HepG2 (cell line): ENCODE measurements around the gene ASXL1. TPM values are rescaled to one million over a fixed set of nuclear protein-coding genes. Genes with fewer than 3 reads are reported as not detected.

ENCODE experiments used
- ATAC-seq: fragments of 200-7000 bp; cut with Tn5 transposase; 3 replicates; pipeline ENCODE4 v1.9.1; 2020; ENCODE audit warnings: mild to moderate bottlenecking, moderate library complexity
- BruUV-seq: library from RNA; stranded (reverse); fragments of 400-500 nt; replicated peaks from 2 replicates; lab custom pipeline; 2021; lab: Mats Ljungman, UMichigan
- CTCF ChIA-PET: fragments of 300-600 bp; formaldehyde crosslinking; extraction: SDS; loops from one replicate; lab custom pipeline; 2021; ENCODE audit warnings: low total read pairs, inconsistent platforms, low intra/inter-chr PET ratio; lab: Yijun Ruan, JAX
- POLR2A ChIA-PET: fragments of 350-600 bp; sonication (Branson Sonifier 250); formaldehyde crosslinking; loops from one replicate; lab custom pipeline; 2020; ENCODE audit warnings: antibody characterized with exemption, inconsistent platforms; lab: Yijun Ruan, JAX
- DNase-seq: peaks from one replicate; pipeline ENCODE4 v3.0.0-alpha.2; 2015; ENCODE audit warnings: low spot score
- FAIRE-seq: peaks from 3 replicates; lab custom pipeline; 2011; peaks lifted over from hg19 to GRCh38; lab: Jason Lieb, UNC
- H2AFZ ChIP-seq: one replicate; pipeline ENCODE4 v1.6.1; 2011; ENCODE audit warnings: low read length, inconsistent platforms
- H3K27ac ChIP-seq: fragments of 300-600 bp; 3 replicates; pipeline ENCODE4 v1.8.0; 2011; ENCODE audit warnings: mixed run types, mild to moderate bottlenecking, mixed read lengths, low read length, inconsistent platforms; ENCODE audit not compliant: insufficient read depth; ENCODE audit errors: extremely low read length
- H3K27me3 ChIP-seq, 2 experiments: fragments of 200-600 bp in 1 of 2; 2 replicates in 1 of 2; 3 replicates in 1 of 2; pipeline versions ENCODE4 v1.6.0 to v1.8.0; 2011; ENCODE audit warnings: low read length in 2 of 2, mild to moderate bottlenecking in 2 of 2, moderate library complexity in 2 of 2, inconsistent platforms in 1 of 2; ENCODE audit not compliant: insufficient read depth in 2 of 2, control insufficient read depth in 1 of 2
- H3K36me3 ChIP-seq, 2 experiments: fragments of 200-600 bp in 1 of 2; replicated peaks in 1 of 2; 2 replicates in 1 of 2; 3 replicates in 1 of 2; pipeline versions ENCODE4 v1.5.1 to v1.8.0; 2011; ENCODE audit warnings: low read length in 2 of 2, inconsistent platforms in 1 of 2; ENCODE audit not compliant: insufficient read depth in 2 of 2, control insufficient read depth in 1 of 2
- H3K4me1 ChIP-seq: 2 replicates; pipeline ENCODE4 v1.5.1; 2012; ENCODE audit warnings: low read length, inconsistent platforms; ENCODE audit not compliant: insufficient read depth
- H3K4me2 ChIP-seq: 2 replicates; pipeline ENCODE4 v1.6.0; 2011; ENCODE audit warnings: low read depth, low read length, inconsistent platforms
- H3K4me3 ChIP-seq, 3 experiments: fragments of 200-600 bp in 1 of 3; sonication (generic), shearing (Covaris generic) in 1 of 3; replicated peaks in 1 of 3; 2 replicates each; pipeline ENCODE4 v1.5.1; 2011 to 2016; ENCODE audit warnings: low read length in 3 of 3, inconsistent platforms in 2 of 3, low read depth in 2 of 3, mild to moderate bottlenecking in 2 of 3, control low read depth in 1 of 3, mixed read lengths in 1 of 3; ENCODE audit not compliant: insufficient read depth in 1 of 3
- H3K79me2 ChIP-seq: one replicate; pipeline ENCODE4 v1.6.1; 2011; ENCODE audit warnings: low read length, inconsistent platforms; ENCODE audit not compliant: insufficient read depth
- H3K9ac ChIP-seq: 2 replicates; pipeline ENCODE4 v1.6.0; 2011; ENCODE audit warnings: mild to moderate bottlenecking, low read depth, low read length, inconsistent platforms; ENCODE audit not compliant: insufficient read depth
- H3K9me3 ChIP-seq: 2 replicates; pipeline ENCODE4 v1.5.1; 2012; ENCODE audit warnings: mild to moderate bottlenecking, low read length
- H4K20me1 ChIP-seq: 2 replicates; pipeline ENCODE4 v1.6.0; 2011; ENCODE audit warnings: inconsistent platforms, mild to moderate bottlenecking, low read length, moderate library complexity; ENCODE audit not compliant: insufficient read depth
- FOXJ3 ChIP-seq: sonication (generic); formaldehyde crosslinking; IDR thresholded peaks from 2 replicates; pipeline ENCODE4 v1.4.0; 2020; ENCODE audit warnings: missing genetic modification reagents, mild to moderate bottlenecking, borderline replicate concordance
- HDAC6 ChIP-seq: fragments of 200-600 bp; sonication (generic); IDR thresholded peaks from 2 replicates; pipeline ENCODE4 v1.7.0; 2017; ENCODE audit warnings: mild to moderate bottlenecking, antibody characterized with exemption, low read length, low read depth
- NR2F1 ChIP-seq, 2 experiments: fragments of 450-650 bp in 1 of 2; formaldehyde crosslinking in 1 of 2; IDR thresholded peaks; 2 replicates each; pipeline versions ENCODE4 v1.5.0 to v1.6.1; 2016 to 2020; ENCODE audit warnings: mild to moderate bottlenecking in 1 of 2, missing compliant biosample characterization in 1 of 2, missing genetic modification reagents in 1 of 2, moderate library complexity in 1 of 2
- SALL1 ChIP-seq: sonication (generic); formaldehyde crosslinking; IDR thresholded peaks from 2 replicates; pipeline ENCODE4 v1.8.0; 2022; ENCODE audit warnings: mild to moderate bottlenecking, missing genetic modification reagents
- SOX13 ChIP-seq, 3 experiments: fragments of 450-650 bp in 1 of 3; sonication (generic) in 1 of 3; formaldehyde crosslinking in 1 of 3; IDR thresholded peaks in 2 of 3; conservative IDR thresholded peaks in 1 of 3; 2 replicates each; pipeline versions ENCODE4 v1.5.0 to v1.6.1; 2016 to 2020; ENCODE audit warnings: antibody characterized with exemption in 1 of 3, mild to moderate bottlenecking in 1 of 3, missing compliant biosample characterization in 1 of 3, missing genetic modification reagents in 1 of 3, moderate library complexity in 1 of 3
- TBL1XR1 ChIP-seq: fragments of 150-350 bp; IDR thresholded peaks from 2 replicates; pipeline ENCODE4 v1.6.1; 2014; ENCODE audit warnings: borderline replicate concordance, low read length; ENCODE audit not compliant: partially characterized antibody
- WGBS: methylation state at CpG from one replicate; pipeline ENCODE4 v1.1.6; 2017; ENCODE audit warnings: low lambda C conversion rate; 5-methylcytosine and 5-hydroxymethylcytosine counted together
- in situ Hi-C: cut with HindIII; loops from 2 replicates; pipeline ENCODE4 v1.10.0; 2017; ENCODE audit warnings: low pct_unique_long_range_greater_than_20kb; ENCODE audit not compliant: extremely low pct_ligation_motif_present
- intact Hi-C: fragments of 100-400 bp; cut with micrococcal nuclease; formaldehyde crosslinking; loops from one replicate; pipeline ENCODE4 v1.10.0; 2022; ENCODE audit not compliant: unreplicated experiment
- polyA plus RNA-seq, 8 experiments: library from polyadenylated mRNA; depleted of rRNA in 3 of 8; stranded (reverse) in 7 of 8; unstranded in 1 of 8; fragments of >200 nt; fragmentation: Illumina TruSeq in 4 of 8; extraction: Trizol in 4 of 8; gene quantifications; 2 replicates each; pipeline versions ENCODE4 v1.2.1 to v1.2.3, GENCODE V29; 2011 to 2016; ENCODE audit warnings: low read depth in 4 of 8, missing spikeins in 1 of 8, mixed read lengths in 1 of 8; ENCODE audit not compliant: insufficient read depth in 1 of 8
- total RNA-seq, 5 experiments: library from RNA; depleted of rRNA; stranded (reverse); fragments of >200 nt; fragmentation: Illumina TruSeq; extraction: Trizol; gene quantifications; 2 replicates each; pipeline ENCODE4 v1.2.3, GENCODE V29; 2016; ENCODE audit warnings: low read depth in 1 of 5
- TF ChIP-seq, protein P1 (sequence below): sonication (generic); formaldehyde crosslinking; IDR thresholded peaks from 2 replicates; pipeline ENCODE4 v1.8.1; 2023; ENCODE audit warnings: mild to moderate bottlenecking, moderate library complexity, missing genetic modification reagents
- TF ChIP-seq, protein P2 (sequence below): sonication (generic); formaldehyde crosslinking; IDR thresholded peaks from 2 replicates; pipeline ENCODE4 v1.8.0; 2022; ENCODE audit warnings: missing genetic modification reagents, mild to moderate bottlenecking, moderate library complexity, borderline replicate concordance
- TF ChIP-seq, protein P3 (sequence below), 2 experiments: sonication (generic) in 1 of 2; formaldehyde crosslinking in 1 of 2; IDR thresholded peaks; 2 replicates each; pipeline versions ENCODE4 v1.4.0 to v1.6.1; 2018 to 2020; ENCODE audit warnings: missing genetic modification reagents in 2 of 2, borderline replicate concordance in 1 of 2, low read depth in 1 of 2, mild to moderate bottlenecking in 1 of 2, missing biosample characterization in 1 of 2
- TF ChIP-seq, protein P4 (sequence below): sonication (generic); formaldehyde crosslinking; IDR thresholded peaks from 2 replicates; pipeline ENCODE4 v1.5.0; 2020; ENCODE audit warnings: mild to moderate bottlenecking, missing genetic modification reagents

ASXL1 gene
- total and polyA plus RNA-seq, 2 of the 13 experiments (the other 11 are each of a cell fraction or from before 2014, with no cell fraction given) = 62.1 to 74.8 TPM

DNA sequence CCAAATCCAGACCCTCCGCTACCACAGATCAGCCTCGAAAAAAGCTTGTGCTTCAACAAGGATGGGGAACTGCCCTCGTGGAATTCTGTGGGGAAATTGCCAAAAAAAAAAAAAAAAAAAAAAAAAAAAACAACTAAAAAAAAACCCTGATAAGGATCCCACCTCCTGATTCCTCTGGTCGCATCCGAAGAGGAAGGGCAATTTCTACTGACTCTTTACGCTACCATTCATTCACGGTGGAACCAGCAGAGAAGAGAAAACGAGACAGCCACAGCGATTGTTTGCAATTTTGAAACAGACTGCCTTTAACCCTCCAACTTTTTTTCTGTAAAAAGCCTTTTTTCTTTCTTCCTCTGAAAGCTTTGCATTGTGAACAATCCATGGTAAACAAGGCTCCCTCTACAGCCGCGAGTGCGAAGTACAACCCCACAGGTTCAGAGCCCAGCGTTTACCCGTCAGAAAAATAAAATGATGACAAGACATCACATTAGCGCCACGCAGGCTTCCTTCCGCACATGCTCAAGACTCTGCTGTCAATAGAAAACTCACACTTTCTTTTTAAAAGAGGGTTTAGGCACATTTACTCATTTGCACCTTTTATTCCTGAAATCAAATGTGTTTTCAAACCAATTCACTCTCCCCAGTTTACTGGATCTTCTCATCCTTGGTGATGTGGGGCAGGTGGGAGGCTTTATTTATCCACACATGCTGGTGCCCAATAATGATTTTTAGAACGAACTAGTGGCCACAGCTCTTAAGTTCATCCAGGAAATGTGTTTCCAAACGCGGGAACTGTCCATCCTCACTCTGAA is 127.0 kb downstream of the ASXL1 start:
- POLR2A ChIA-PET = interaction anchor here (1.0 to 4.8 kb wide), 5 partner anchors 12 to 196 kb away, joined by 3 to 81 read pairs (median 4); no protein-coding TSS in a partner anchor
- in situ Hi-C loops = no loop called here
- BruUV-seq = TSS peak; percentile 82
- TF ChIP-seq FOXJ3 (CRISPR knock-in tag) (peak; percentile 55; the same call in 1 of the 2 replicates), NR2F1 (CRISPR knock-in tag; IDR thresholded peaks at IDR 0.05) (peak in 1 of 2 experiments; percentile 51; a peak in 1 of 4 replicates), HDAC6 (no peak), SALL1 (CRISPR knock-in tag) (peak; percentile 44), TBL1XR1 (no peak), SOX13 (IDR thresholded peaks at IDR 0.05) (no peak), SOX13 (CRISPR knock-in tag; conservative IDR thresholded peaks at IDR 0.05 in 1 of 2, IDR thresholded peaks at IDR 0.05 in 1 of 2) (peak in 1 of 2 experiments; percentile 46; a peak in 1 of 4 replicates)
- TF ChIP-seq, protein P1, sequence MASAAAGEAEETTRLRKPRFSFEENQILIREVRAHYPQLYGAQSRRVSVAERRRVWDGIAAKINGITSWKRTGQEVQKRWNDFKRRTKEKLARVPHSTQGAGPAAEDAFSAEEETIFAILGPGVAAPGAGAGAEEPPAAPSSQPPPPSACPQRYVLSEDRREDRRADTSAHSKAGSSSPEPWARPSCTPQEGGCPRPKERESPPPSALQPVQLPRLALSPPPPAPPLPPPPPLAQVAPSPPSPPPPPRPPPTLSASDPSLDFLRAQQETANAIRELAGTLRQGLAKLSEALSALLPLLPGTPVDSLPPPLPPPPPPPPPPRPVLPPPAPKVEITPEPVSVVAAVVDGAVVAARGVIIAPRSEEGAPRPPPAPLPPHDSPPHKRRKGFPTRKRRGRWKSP = 0 out of 2 replicates have a peak, but pooled peaks have one; percentile 70
- TF ChIP-seq, protein P2, sequence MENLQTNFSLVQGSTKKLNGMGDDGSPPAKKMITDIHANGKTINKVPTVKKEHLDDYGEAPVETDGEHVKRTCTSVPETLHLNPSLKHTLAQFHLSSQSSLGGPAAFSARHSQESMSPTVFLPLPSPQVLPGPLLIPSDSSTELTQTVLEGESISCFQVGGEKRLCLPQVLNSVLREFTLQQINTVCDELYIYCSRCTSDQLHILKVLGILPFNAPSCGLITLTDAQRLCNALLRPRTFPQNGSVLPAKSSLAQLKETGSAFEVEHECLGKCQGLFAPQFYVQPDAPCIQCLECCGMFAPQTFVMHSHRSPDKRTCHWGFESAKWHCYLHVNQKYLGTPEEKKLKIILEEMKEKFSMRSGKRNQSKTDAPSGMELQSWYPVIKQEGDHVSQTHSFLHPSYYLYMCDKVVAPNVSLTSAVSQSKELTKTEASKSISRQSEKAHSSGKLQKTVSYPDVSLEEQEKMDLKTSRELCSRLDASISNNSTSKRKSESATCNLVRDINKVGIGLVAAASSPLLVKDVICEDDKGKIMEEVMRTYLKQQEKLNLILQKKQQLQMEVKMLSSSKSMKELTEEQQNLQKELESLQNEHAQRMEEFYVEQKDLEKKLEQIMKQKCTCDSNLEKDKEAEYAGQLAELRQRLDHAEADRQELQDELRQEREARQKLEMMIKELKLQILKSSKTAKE (CRISPR knock-in tag) = no peak
- TF ChIP-seq, protein P3, sequence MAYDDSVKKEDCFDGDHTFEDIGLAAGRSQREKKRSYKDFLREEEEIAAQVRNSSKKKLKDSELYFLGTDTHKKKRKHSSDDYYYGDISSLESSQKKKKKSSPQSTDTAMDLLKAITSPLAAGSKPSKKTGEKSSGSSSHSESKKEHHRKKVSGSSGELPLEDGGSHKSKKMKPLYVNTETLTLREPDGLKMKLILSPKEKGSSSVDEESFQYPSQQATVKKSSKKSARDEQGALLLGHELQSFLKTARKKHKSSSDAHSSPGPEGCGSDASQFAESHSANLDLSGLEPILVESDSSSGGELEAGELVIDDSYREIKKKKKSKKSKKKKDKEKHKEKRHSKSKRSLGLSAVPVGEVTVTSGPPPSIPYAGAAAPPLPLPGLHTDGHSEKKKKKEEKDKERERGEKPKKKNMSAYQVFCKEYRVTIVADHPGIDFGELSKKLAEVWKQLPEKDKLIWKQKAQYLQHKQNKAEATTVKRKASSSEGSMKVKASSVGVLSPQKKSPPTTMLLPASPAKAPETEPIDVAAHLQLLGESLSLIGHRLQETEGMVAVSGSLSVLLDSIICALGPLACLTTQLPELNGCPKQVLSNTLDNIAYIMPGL (CRISPR knock-in tag; IDR thresholded peaks at IDR 0.05; ENCODE audit: borderline replicate concordance in 1 of 2, low read depth in 1 of 2) = peak; percentile 60 to 86; a peak in 3 of 4 replicates
- TF ChIP-seq, protein P4, sequence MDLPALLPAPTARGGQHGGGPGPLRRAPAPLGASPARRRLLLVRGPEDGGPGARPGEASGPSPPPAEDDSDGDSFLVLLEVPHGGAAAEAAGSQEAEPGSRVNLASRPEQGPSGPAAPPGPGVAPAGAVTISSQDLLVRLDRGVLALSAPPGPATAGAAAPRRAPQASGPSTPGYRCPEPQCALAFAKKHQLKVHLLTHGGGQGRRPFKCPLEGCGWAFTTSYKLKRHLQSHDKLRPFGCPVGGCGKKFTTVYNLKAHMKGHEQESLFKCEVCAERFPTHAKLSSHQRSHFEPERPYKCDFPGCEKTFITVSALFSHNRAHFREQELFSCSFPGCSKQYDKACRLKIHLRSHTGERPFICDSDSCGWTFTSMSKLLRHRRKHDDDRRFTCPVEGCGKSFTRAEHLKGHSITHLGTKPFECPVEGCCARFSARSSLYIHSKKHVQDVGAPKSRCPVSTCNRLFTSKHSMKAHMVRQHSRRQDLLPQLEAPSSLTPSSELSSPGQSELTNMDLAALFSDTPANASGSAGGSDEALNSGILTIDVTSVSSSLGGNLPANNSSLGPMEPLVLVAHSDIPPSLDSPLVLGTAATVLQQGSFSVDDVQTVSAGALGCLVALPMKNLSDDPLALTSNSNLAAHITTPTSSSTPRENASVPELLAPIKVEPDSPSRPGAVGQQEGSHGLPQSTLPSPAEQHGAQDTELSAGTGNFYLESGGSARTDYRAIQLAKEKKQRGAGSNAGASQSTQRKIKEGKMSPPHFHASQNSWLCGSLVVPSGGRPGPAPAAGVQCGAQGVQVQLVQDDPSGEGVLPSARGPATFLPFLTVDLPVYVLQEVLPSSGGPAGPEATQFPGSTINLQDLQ (CRISPR knock-in tag) = no peak

More for the DNA sequence above, 127.0 kb downstream of the ASXL1 start:
- no peaks in the 10 kb centered on the region for H3K9me3 ChIP-seq
- H3K79me2 ChIP-seq = peaks cover 28% of the 10 kb centered on the region
- H3K36me3 ChIP-seq = peaks cover 0 to 9% of the 10 kb centered on the region in 2 experiments; a peak in 1 of 5 replicates
- peaks cover 16% of the 10 kb centered on the region for H4K20me1 ChIP-seq
- H3K27ac ChIP-seq = peak overlapping the region; percentile 76
- H3K4me2 ChIP-seq = peak overlapping the region; percentile 99
- H3K27me3 ChIP-seq = no peaks in the 10 kb centered on the region
- H3K4me3 ChIP-seq = peak overlapping the region; percentile 74 to 90 (median 83)
- intact Hi-C loops = loop anchor here (1.0 to 5.0 kb wide), 4 partner anchors 15 to 128 kb away; partner anchors contain the start of gene ASXL1
- peak; percentile 100 for FAIRE-seq
- no peak overlapping the region for H2AFZ ChIP-seq
- H3K9ac ChIP-seq = peak overlapping the region; percentile 79
- CTCF ChIA-PET = interaction anchor here (1.7 to 2.4 kb wide), 2 partner anchors 15 to 48 kb away, joined by 13 to 16 read pairs; no protein-coding TSS in a partner anchor
- WGBS = under 1% methylated on average over 20 of the region's 20 CpGs
- peak; percentile 87 for DNase-seq
- peak; percentile 52 for ATAC-seq
- H3K4me1 ChIP-seq = peaks cover 42% of the 10 kb centered on the region
